Measurements from ENCODE around the gene FAM174C. TPM values are rescaled to one million over a fixed set of nuclear protein-coding genes. Genes with fewer than 3 reads are reported as not detected.

FAM174C gene
- total and polyA plus RNA-seq, 4 donors = 14.6 to 79.8 (median 33.8) TPM

GRCh38 chr19:1252821-1253513 lies 22.4 kb upstream of the FAM174C start:
- Histone ChIP-seq H3K27me3 (ENCODE audit: control insufficient read depth in 4 of 4, insufficient read depth in 4 of 4, low read length in 3 of 4) (no peaks in the 10 kb centered on the region), H3K9me3 (ENCODE audit: control insufficient read depth in 4 of 4, low read length in 3 of 4) (no peaks in the 10 kb centered on the region), H3K4me1 (ENCODE audit: control insufficient read depth in 4 of 4, insufficient read depth in 4 of 4, low read length in 3 of 4) (peaks cover 11 to 66% (median 40%) of the 10 kb centered on the region in 4 donors), H3K27ac (ENCODE audit: low read depth in 1 of 2, low read length in 2 of 2) (peak overlapping the region; percentile 90 to 97), H3K36me3 (ENCODE audit: control insufficient read depth in 4 of 4, insufficient read depth in 3 of 4, low read depth in 1 of 4, low read length in 3 of 4) (peaks cover 20 to 30% (median 22%) of the 10 kb centered on the region in 4 donors), H3K4me3 (ENCODE audit: low read depth in 1 of 3, low read length in 3 of 3) (peak overlapping the region in 1 of 3 donors; percentile 75), H3K9ac (ENCODE audit: low read depth in 1 of 2, low read length in 2 of 2) (no peak overlapping the region)
- WGBS = 4% methylated on average over 26 of the region's 26 CpGs
- peak; percentile 70 for TF ChIP-seq ATF3 (IDR thresholded peaks at IDR 0.05)
- TF ChIP-seq JUND (IDR thresholded peaks at IDR 0.05) = peak; percentile 73 to 85
- TF ChIP-seq TAF1 (conservative IDR thresholded peaks at IDR 0.05) = no peak
- TF ChIP-seq CTCF (IDR thresholded peaks at IDR 0.05; ENCODE audit: low read depth, low read length, missing input control) = no peak
- no peak for TF ChIP-seq REST (IDR thresholded peaks at IDR 0.05)
- peak in 1 of 2 donors; percentile 2 for TF ChIP-seq EGR1 (IDR thresholded peaks at IDR 0.05; ENCODE audit: low read depth in 2 of 2)
- TF ChIP-seq MAX (IDR thresholded peaks at IDR 0.05) = no peak
- no peak for TF ChIP-seq ZBTB33 (IDR thresholded peaks at IDR 0.05)
- peak; percentile 78 for DNase-seq (ENCODE audit: low spot score)

GRCh38 chr19:1253514-1254080 lies 21.7 kb upstream of the FAM174C start:
- no peaks in the 10 kb centered on the region for H3K27me3 ChIP-seq (ENCODE audit: control insufficient read depth in 4 of 4, insufficient read depth in 4 of 4, low read length in 3 of 4)
- H3K9me3 ChIP-seq (ENCODE audit: control insufficient read depth in 4 of 4, low read length in 3 of 4) = no peaks in the 10 kb centered on the region
- no peak for DNase-seq (ENCODE audit: low spot score)
- WGBS = 41% methylated on average over 23 of the region's 23 CpGs
- peaks cover 20 to 30% (median 23%) of the 10 kb centered on the region in 4 donors for H3K36me3 ChIP-seq (ENCODE audit: control insufficient read depth in 4 of 4, insufficient read depth in 3 of 4, low read depth in 1 of 4, low read length in 3 of 4)
- H3K27ac ChIP-seq (ENCODE audit: low read depth in 1 of 2, low read length in 2 of 2) = peak overlapping the region; percentile 90 to 97
- peak overlapping the region in 1 of 3 donors; percentile 75 for H3K4me3 ChIP-seq (ENCODE audit: low read depth in 1 of 3, low read length in 3 of 3)
- H3K4me1 ChIP-seq (ENCODE audit: control insufficient read depth in 4 of 4, insufficient read depth in 4 of 4, low read length in 3 of 4) = peaks cover 15 to 68% (median 41%) of the 10 kb centered on the region in 4 donors
- peak overlapping the region in 1 of 2 donors; percentile 37 for H3K9ac ChIP-seq (ENCODE audit: low read depth in 1 of 2, low read length in 2 of 2)
- TF ChIP-seq EGR1 (IDR thresholded peaks at IDR 0.05; ENCODE audit: low read depth in 2 of 2) (peak in 1 of 2 donors; percentile 11), FOXA2 (IDR thresholded peaks at IDR 0.05) (no peak), REST (IDR thresholded peaks at IDR 0.05) (no peak), JUND (IDR thresholded peaks at IDR 0.05) (peak in 1 of 2 donors; percentile 7), HNF4G (IDR thresholded peaks at IDR 0.05) (no peak), NR2F2 (IDR thresholded peaks at IDR 0.05) (peak; percentile 61), RXRA (IDR thresholded peaks at IDR 0.05) (peak in 1 of 2 donors; percentile 69), TAF1 (conservative IDR thresholded peaks at IDR 0.05) (no peak), MAX (IDR thresholded peaks at IDR 0.05) (no peak), FOXA1 (IDR thresholded peaks at IDR 0.05) (no peak), ATF3 (IDR thresholded peaks at IDR 0.05) (peak; percentile 0), HNF4A (conservative IDR thresholded peaks at IDR 0.05) (peak; percentile 23 to 42), RAD21 (IDR thresholded peaks at IDR 0.05) (no peak), GABPA (IDR thresholded peaks at IDR 0.05 in 1 of 2, conservative IDR thresholded peaks at IDR 0.05 in 1 of 2) (no peak)

Data from liver (tissue), 9 donors.